ENCODE data around the gene NME5. TPM values are rescaled to one million over a fixed set of nuclear protein-coding genes. Genes with fewer than 3 reads are reported as not detected.

NME5 gene, protein sequence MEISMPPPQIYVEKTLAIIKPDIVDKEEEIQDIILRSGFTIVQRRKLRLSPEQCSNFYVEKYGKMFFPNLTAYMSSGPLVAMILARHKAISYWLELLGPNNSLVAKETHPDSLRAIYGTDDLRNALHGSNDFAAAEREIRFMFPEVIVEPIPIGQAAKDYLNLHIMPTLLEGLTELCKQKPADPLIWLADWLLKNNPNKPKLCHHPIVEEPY
- total RNA-seq (2016; rRNA removed; fragmentation: Illumina TruSeq; extraction: Trizol) (0.18 and 0.39 TPM in 2 replicates), polyA plus RNA-seq (2011; rRNA removed) (not detected in 2 replicates), polyA minus RNA-seq (2011; rRNA and poly(A)+ RNA removed; ENCODE audit: low replicate concordance) (not detected in 2 replicates), Bru-seq, nascent RNA (percentile 11 among the genes with signal in this experiment), BruChase-seq, experiment 1, labeled RNA remaining after a 6-hour chase (not detected), BruChase-seq, experiment 2, labeled RNA remaining after a 2-hour chase (percentile 7 among the genes with signal in this experiment)
- 0.18 TPM in 1 of 2 replicates, not detected in the other for total RNA-seq (2016; cell fraction: cytosol; rRNA removed; fragmentation: Illumina TruSeq; extraction: Trizol; ENCODE audit: low read depth)
- total RNA-seq (2016; cell fraction: insoluble cytoplasmic fraction; rRNA removed; fragmentation: Illumina TruSeq; extraction: Trizol): 0.25 and 0.26 TPM in 2 replicates
- total RNA-seq (2016; cell fraction: membrane; rRNA removed; fragmentation: Illumina TruSeq; extraction: Trizol): not detected in 2 replicates
- 0.34 TPM in 1 of 2 replicates, not detected in the other for total RNA-seq (2016; cell fraction: nucleus; rRNA removed; fragmentation: Illumina TruSeq; extraction: Trizol)
- polyA plus RNA-seq (2011; cell fraction: cytosol; rRNA removed): not detected in 2 replicates
- not detected in 2 replicates for polyA plus RNA-seq (2011; cell fraction: nucleus; rRNA removed)
- polyA plus RNA-seq (2012): not detected in 2 replicates
- 0.24 TPM in 1 of 2 replicates, not detected in the other for polyA plus RNA-seq (2016; cell fraction: cytosol; fragmentation: Illumina TruSeq; extraction: Trizol; ENCODE audit: low read depth)
- 0.20 and 0.40 TPM in 2 replicates for polyA plus RNA-seq (2016; cell fraction: insoluble cytoplasmic fraction; fragmentation: Illumina TruSeq; extraction: Trizol; ENCODE audit: low read depth)
- polyA plus RNA-seq (2016; cell fraction: membrane; fragmentation: Illumina TruSeq; extraction: Trizol; ENCODE audit: low read depth): not detected in 2 replicates
- not detected in 2 replicates for polyA plus RNA-seq (2016; cell fraction: nucleus; fragmentation: Illumina TruSeq; extraction: Trizol; ENCODE audit: insufficient read depth, low read depth)
- not detected in 2 replicates for polyA minus RNA-seq (2011; cell fraction: cytosol; rRNA and poly(A)+ RNA removed)
- not detected in 2 replicates for polyA minus RNA-seq (2011; cell fraction: nucleus; rRNA and poly(A)+ RNA removed)
- long read RNA-seq, experiment 1: 0 reads
- long read RNA-seq, experiment 2: 0 reads

- in situ Hi-C loops (cut with HindIII; ENCODE audit: extremely low pct_ligation_motif_present, low pct_unique_long_range_greater_than_20kb) (no loop called here), intact Hi-C loops (cut with micrococcal nuclease; ENCODE audit: unreplicated experiment) (no loop called here)
- ATAC-seq (peak; percentile 46), FAIRE-seq (no peak), DNase-seq (ENCODE audit: low spot score) (no peak)
- TF ChIP-seq YEATS2 (CRISPR knock-in tag; IDR thresholded peaks at IDR 0.05; ENCODE audit: borderline replicate concordance) (no peak), RFX3 (CRISPR knock-in tag; IDR thresholded peaks at IDR 0.05) (peak; percentile 60)
- ChIA-PET POLR2A (no interaction called here), CTCF (ENCODE audit: low intra/inter-chr PET ratio, low total read pairs) (no interaction called here)
- 30% methylated on average over 13 of the region's 31 CpGs for WGBS (ENCODE audit: low lambda C conversion rate)
- no peaks in the 10 kb centered on the region for H4K20me1 ChIP-seq (ENCODE audit: insufficient read depth, low read length)
- no peak within 1 kb of the TSS for H3K9ac ChIP-seq (ENCODE audit: insufficient read depth, low read depth, low read length)
- H3K27me3 ChIP-seq (ENCODE audit: control insufficient read depth in 1 of 2, insufficient read depth in 2 of 2, low read length in 2 of 2): no peaks in the 10 kb centered on the region
- no TSS peak for BruUV-seq (replicated peaks)
- no peaks in the 10 kb centered on the region for H3K9me3 ChIP-seq (ENCODE audit: low read length)
- H2AFZ ChIP-seq (ENCODE audit: low read length): no peak within 1 kb of the TSS
- no peak within 1 kb of the TSS for H3K4me3 ChIP-seq (replicated peaks in 1 of 3; ENCODE audit: insufficient read depth in 1 of 3, low read depth in 2 of 3, low read length in 3 of 3)
- H3K4me1 ChIP-seq (ENCODE audit: insufficient read depth, low read length): no peaks in the 10 kb centered on the region
- H3K4me2 ChIP-seq (ENCODE audit: low read depth, low read length): peak within 1 kb of the TSS; percentile 51
- H3K36me3 ChIP-seq (replicated peaks in 1 of 2; ENCODE audit: control insufficient read depth in 1 of 2, insufficient read depth in 2 of 2, low read length in 2 of 2): no peaks in the 10 kb centered on the region
- H3K27ac ChIP-seq (ENCODE audit: extremely low read length, insufficient read depth, low read length): no peak within 1 kb of the TSS
- H3K79me2 ChIP-seq (ENCODE audit: insufficient read depth, low read length): no peaks in the 10 kb centered on the region
Measured at GRCh38 chr5:138138949-138139780, at the start of gene NME5. Gene NME5, minus strand, starts transcription at chr5:138139428. Its CDS starts 648 bp downstream, at chr5:138138780.
